NT2/D1 (cell line): ENCODE measurements around the gene MAD1L1.
A peak's percentile ranks its signal among the peaks of the same experiment; 100 is the strongest.
"Not testable (repeated sequence)": the region's sequence is repeated elsewhere in the genome, so short reads cannot be mapped to it uniquely, and the experiment has no call there.

Experiments
- DNase-seq: peaks from one replicate; pipeline ENCODE4 v3.0.0-alpha.2; 2011; ENCODE audit warnings: low read depth, low spot score
- H3K27me3 ChIP-seq: 2 replicates; pipeline ENCODE4 v1.6.0; 2011; ENCODE audit warnings: mild to moderate bottlenecking; ENCODE audit not compliant: insufficient read length, insufficient read depth
- H3K36me3 ChIP-seq: 2 replicates; pipeline ENCODE4 v1.6.1; 2011; ENCODE audit warnings: mild to moderate bottlenecking, low read length, mixed read lengths; ENCODE audit not compliant: insufficient read depth, insufficient read length
- H3K4me1 ChIP-seq: 2 replicates; pipeline ENCODE4 v1.5.1; 2011; ENCODE audit not compliant: insufficient read depth, insufficient read length
- H3K4me3 ChIP-seq: 2 replicates; pipeline ENCODE4 v1.5.1; 2011; ENCODE audit warnings: low read depth; ENCODE audit not compliant: insufficient read length
- H3K9ac ChIP-seq: 2 replicates; pipeline ENCODE4 v1.6.0; 2011; ENCODE audit warnings: low read depth; ENCODE audit not compliant: insufficient read length
- H3K9me3 ChIP-seq: 2 replicates; pipeline ENCODE4 v1.5.1; 2011; ENCODE audit warnings: mild to moderate bottlenecking, low read length; ENCODE audit not compliant: insufficient read depth
- SUZ12 ChIP-seq: IDR thresholded peaks from 2 replicates; pipeline ENCODE4 v1.6.1; 2011; ENCODE audit not compliant: insufficient read length, insufficient read depth; ENCODE audit errors: extremely low read depth
- YY1 ChIP-seq: IDR thresholded peaks from 2 replicates; pipeline ENCODE4 v1.6.1; 2011; ENCODE audit not compliant: insufficient read length, insufficient read depth
- ZNF274 ChIP-seq: IDR thresholded peaks from 2 replicates; pipeline ENCODE4 v1.6.1; 2011; ENCODE audit warnings: mild to moderate bottlenecking, low read depth, low read length

Gene MAD1L1

GRCh38 chr7:1881946-1882345 is 350.8 kb downstream of the MAD1L1 start:
- no peaks in the 10 kb centered on the region for H3K27me3 ChIP-seq
- no peak for TF ChIP-seq SUZ12
- no peak for TF ChIP-seq ZNF274
- TF ChIP-seq YY1: no peak
- no peak for DNase-seq
- no peak overlapping the region for H3K4me3 ChIP-seq
- peaks cover 16% of the 10 kb centered on the region for H3K36me3 ChIP-seq
- H3K9ac ChIP-seq: no peak overlapping the region
- peaks cover 30% of the 10 kb centered on the region for H3K4me1 ChIP-seq
- H3K9me3 ChIP-seq: peaks cover 10% of the 10 kb centered on the region

- not testable (repeated sequence) for H3K9ac ChIP-seq, H3K4me1 ChIP-seq, H3K4me3 ChIP-seq, DNase-seq, H3K27me3 ChIP-seq
- Histone ChIP-seq H3K9me3 (peaks cover 11% of the 10 kb centered on the region), H3K36me3 (peaks cover 15% of the 10 kb centered on the region)
Measured at GRCh38 chr7:1876641-1877040, 356.1 kb downstream of the MAD1L1 start.

GRCh38 chr7:1875392-1876199 is 357.1 kb downstream of the MAD1L1 start:
- DNase-seq: peak; percentile 33
- not testable (repeated sequence) for H3K4me1 ChIP-seq, H3K4me3 ChIP-seq, H3K9ac ChIP-seq, H3K27me3 ChIP-seq
- peaks cover 17% of the 10 kb centered on the region for H3K9me3 ChIP-seq
- peaks cover 14% of the 10 kb centered on the region for H3K36me3 ChIP-seq

GRCh38 chr7:1874590-1875391 is 358.0 kb downstream of the MAD1L1 start:
- H3K4me1 ChIP-seq, DNase-seq, H3K27me3 ChIP-seq, H3K4me3 ChIP-seq, H3K36me3 ChIP-seq, H3K9ac ChIP-seq: not testable (repeated sequence)
- peaks cover 17% of the 10 kb centered on the region for H3K9me3 ChIP-seq

GRCh38 chr7:1873857-1874589 is 358.7 kb downstream of the MAD1L1 start:
- Histone ChIP-seq H3K4me1 (peaks cover 6% of the 10 kb centered on the region), H3K27me3 (no peaks in the 10 kb centered on the region), H3K36me3 (peaks cover 6% of the 10 kb centered on the region), H3K9ac (peak overlapping the region; percentile 21), H3K9me3 (peaks cover 17% of the 10 kb centered on the region), H3K4me3 (no peak overlapping the region)
- no peak for TF ChIP-seq ZNF274
- no peak for TF ChIP-seq SUZ12
- no peak for TF ChIP-seq YY1
- no peak for DNase-seq

- no peak overlapping the region for H3K9ac ChIP-seq
- TF ChIP-seq SUZ12: no peak
- no peak for TF ChIP-seq ZNF274
- no peak for TF ChIP-seq YY1
- peaks cover 6% of the 10 kb centered on the region for H3K4me1 ChIP-seq
- peaks cover 6% of the 10 kb centered on the region for H3K36me3 ChIP-seq
- no peak overlapping the region for H3K4me3 ChIP-seq
- H3K9me3 ChIP-seq: peaks cover 17% of the 10 kb centered on the region
- peaks cover 4% of the 10 kb centered on the region for H3K27me3 ChIP-seq
- DNase-seq: no peak
Measured at GRCh38 chr7:1873421-1873820, 359.3 kb downstream of the MAD1L1 start.

GRCh38 chr7:1873070-1873405 is 359.7 kb downstream of the MAD1L1 start:
- TF ChIP-seq YY1: no peak
- no peak for TF ChIP-seq SUZ12
- TF ChIP-seq ZNF274: no peak
- Histone ChIP-seq H3K9ac (peak overlapping the region; percentile 26), H3K36me3 (peaks cover 6% of the 10 kb centered on the region), H3K27me3 (peaks cover 4% of the 10 kb centered on the region), H3K4me3 (no peak overlapping the region), H3K9me3 (peaks cover 13% of the 10 kb centered on the region), H3K4me1 (peaks cover 6% of the 10 kb centered on the region)
- DNase-seq: no peak
